ENCODE measurements around the gene ARHGEF37. TPM values are rescaled to one million over a fixed set of nuclear protein-coding genes. Genes with fewer than 3 reads are reported as not detected.
A peak's percentile ranks its signal among the peaks of the same experiment; 100 is the strongest.
"Not testable (repeated sequence)": the region's sequence is repeated elsewhere in the genome, so short reads cannot be mapped to it uniquely, and the experiment has no call there.

Gene ARHGEF37
- 9.2 and 29.1 TPM in 2 replicates for total RNA-seq

- Histone ChIP-seq H3K36me3 (ENCODE audit: control insufficient read depth, insufficient read depth, low read length) (no peaks in the 10 kb centered on the region), H3K4me3 (ENCODE audit: low read depth, low read length) (peak within 1 kb of the TSS; percentile 37), H3K27me3 (ENCODE audit: control insufficient read depth, insufficient read depth, low read length) (no peaks in the 10 kb centered on the region)
- peak; percentile 45 for DNase-seq (ENCODE audit: low read depth)
- no peak for TF ChIP-seq CTCF (IDR thresholded peaks at IDR 0.05; ENCODE audit: insufficient read depth, low read length, severe bottlenecking)
- FAIRE-seq, result no peak
Measured at GRCh38 chr5:149581192-149581861, at the start of gene ARHGEF37. Gene ARHGEF37, plus strand, starts transcription at chr5:149581498. Its CDS starts 16,272 bp downstream, at chr5:149597770.

- DNase-seq (ENCODE audit: low read depth), result no peak
- no peaks in the 10 kb centered on the region for H3K27me3 ChIP-seq (ENCODE audit: control insufficient read depth, insufficient read depth, low read length)
- no peak for FAIRE-seq
- TF ChIP-seq CTCF (IDR thresholded peaks at IDR 0.05; ENCODE audit: insufficient read depth, low read length, severe bottlenecking), result no peak
- H3K4me3 ChIP-seq (ENCODE audit: low read depth, low read length), result no peak overlapping the region
- peaks cover 2% of the 10 kb centered on the region for H3K36me3 ChIP-seq (ENCODE audit: control insufficient read depth, insufficient read depth, low read length)
Measured at GRCh38 chr5:149532413-149532812, 48.9 kb upstream of the ARHGEF37 start.

- H3K27me3 ChIP-seq (ENCODE audit: control insufficient read depth, insufficient read depth, low read length); H3K36me3 ChIP-seq (ENCODE audit: control insufficient read depth, insufficient read depth, low read length); FAIRE-seq; DNase-seq (ENCODE audit: low read depth); H3K4me3 ChIP-seq (ENCODE audit: low read depth, low read length): not testable (repeated sequence)
Measured at GRCh38 chr5:149535787-149536186, 45.5 kb upstream of the ARHGEF37 start.

- H3K4me3 ChIP-seq (ENCODE audit: low read depth, low read length), result no peak overlapping the region
- no peak for FAIRE-seq
- DNase-seq (ENCODE audit: low read depth), result no peak
- peaks cover 4% of the 10 kb centered on the region for H3K36me3 ChIP-seq (ENCODE audit: control insufficient read depth, insufficient read depth, low read length)
- H3K27me3 ChIP-seq (ENCODE audit: control insufficient read depth, insufficient read depth, low read length), result no peaks in the 10 kb centered on the region
- TF ChIP-seq CTCF (IDR thresholded peaks at IDR 0.05; ENCODE audit: insufficient read depth, low read length, severe bottlenecking), result no peak
Measured at GRCh38 chr5:149537374-149537975, 43.8 kb upstream of the ARHGEF37 start.

GRCh38 chr5:149540089-149540488, 41.2 kb upstream of the ARHGEF37 start:
- no peak overlapping the region for H3K4me3 ChIP-seq (ENCODE audit: low read depth, low read length)
- DNase-seq (ENCODE audit: low read depth), result no peak
- no peak for TF ChIP-seq CTCF (IDR thresholded peaks at IDR 0.05; ENCODE audit: insufficient read depth, low read length, severe bottlenecking)
- H3K27me3 ChIP-seq (ENCODE audit: control insufficient read depth, insufficient read depth, low read length), result no peaks in the 10 kb centered on the region
- FAIRE-seq, result no peak
- peaks cover 11% of the 10 kb centered on the region for H3K36me3 ChIP-seq (ENCODE audit: control insufficient read depth, insufficient read depth, low read length)

- no peak for TF ChIP-seq CTCF (IDR thresholded peaks at IDR 0.05; ENCODE audit: insufficient read depth, low read length, severe bottlenecking)
- no peak overlapping the region for H3K4me3 ChIP-seq (ENCODE audit: low read depth, low read length)
- H3K27me3 ChIP-seq (ENCODE audit: control insufficient read depth, insufficient read depth, low read length), result no peaks in the 10 kb centered on the region
- peaks cover 16% of the 10 kb centered on the region for H3K36me3 ChIP-seq (ENCODE audit: control insufficient read depth, insufficient read depth, low read length)
- DNase-seq (ENCODE audit: low read depth), result no peak
- FAIRE-seq, result no peak
Measured at GRCh38 chr5:149541893-149542292, 39.4 kb upstream of the ARHGEF37 start.

Measured in bronchial epithelial cell (primary cell).